Fibroblast of skin of right quadriceps (primary cell): ENCODE measurements around the gene DDX41.
"Not testable (repeated sequence)": the region's sequence is repeated elsewhere in the genome, so short reads cannot be mapped to it uniquely, and the experiment has no call there.

Experiments
- DNase-seq: peaks from one replicate; pipeline ENCODE4 v3.0.0-alpha.2; 2013

Gene DDX41

GRCh38 chr5:177497292-177498012, 19.3 kb downstream of the DDX41 start, which contains the start of gene PDLIM7:
Gene PDLIM7, minus strand, starts transcription at chr5:177497604. Its CDS starts 1,092 bp downstream, at chr5:177496512.
- DNase-seq = peak; percentile 98

GRCh38 chr5:177496727-177497291, 20.0 kb downstream of the DDX41 start:
- peak; percentile 98 for DNase-seq

- peak; percentile 72 for DNase-seq
Measured at GRCh38 chr5:177496070-177496726, 20.6 kb downstream of the DDX41 start.

- peak; percentile 91 for DNase-seq
Measured at GRCh38 chr5:177495243-177496060, 21.3 kb downstream of the DDX41 start.

GRCh38 chr5:177494346-177495195, 22.2 kb downstream of the DDX41 start:
- DNase-seq = peak; percentile 94

GRCh38 chr5:177493795-177494345, 22.9 kb downstream of the DDX41 start:
- no peak for DNase-seq

- DNase-seq = no peak
Measured at GRCh38 chr5:177492841-177493240, 23.9 kb downstream of the DDX41 start.

- DNase-seq = no peak
Measured at GRCh38 chr5:177491983-177492746, 24.6 kb downstream of the DDX41 start.

GRCh38 chr5:177491429-177491945, 25.3 kb downstream of the DDX41 start:
- DNase-seq = no peak

- DNase-seq = no peak
Measured at GRCh38 chr5:177490992-177491391, 25.8 kb downstream of the DDX41 start.

- no peak for DNase-seq
Measured at GRCh38 chr5:177490311-177490991, 26.3 kb downstream of the DDX41 start.

GRCh38 chr5:177489119-177489716, 27.5 kb downstream of the DDX41 start:
- no peak for DNase-seq

- DNase-seq = no peak
Measured at GRCh38 chr5:177487975-177488374, 28.8 kb downstream of the DDX41 start.

GRCh38 chr5:177487144-177487543, 29.6 kb downstream of the DDX41 start:
- no peak for DNase-seq

- no peak for DNase-seq
Measured at GRCh38 chr5:177486256-177486655, 30.5 kb downstream of the DDX41 start.

- DNase-seq = not testable (repeated sequence)
Measured at GRCh38 chr5:177485753-177486152, 31.0 kb downstream of the DDX41 start.

- no peak for DNase-seq
Measured at GRCh38 chr5:177484902-177485549, 31.7 kb downstream of the DDX41 start.

GRCh38 chr5:177483994-177484901, 32.5 kb downstream of the DDX41 start:
- DNase-seq = no peak
